ENCODE data around the gene RPL21.

DNA sequence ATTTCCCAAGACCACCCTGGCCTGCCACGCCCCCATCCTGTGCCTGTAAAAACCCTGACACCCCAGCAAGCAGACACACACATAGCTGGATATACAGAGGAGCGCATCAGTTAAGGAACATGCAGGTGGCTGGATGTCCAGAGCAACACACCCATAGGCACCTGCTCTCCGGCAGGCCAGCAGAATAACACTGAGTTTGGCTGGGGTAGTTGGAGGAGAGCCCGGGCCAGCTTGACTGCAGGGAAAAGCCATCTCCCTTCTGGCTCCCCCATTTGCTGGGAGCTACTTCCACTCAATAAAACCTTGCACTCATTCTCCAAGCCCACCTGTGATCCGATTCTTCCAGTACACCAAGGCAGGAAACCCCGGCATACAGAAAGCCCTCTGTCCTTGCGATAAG is 28.1 kb downstream of the RPL21 start:
- TF ChIP-seq, protein P1, sequence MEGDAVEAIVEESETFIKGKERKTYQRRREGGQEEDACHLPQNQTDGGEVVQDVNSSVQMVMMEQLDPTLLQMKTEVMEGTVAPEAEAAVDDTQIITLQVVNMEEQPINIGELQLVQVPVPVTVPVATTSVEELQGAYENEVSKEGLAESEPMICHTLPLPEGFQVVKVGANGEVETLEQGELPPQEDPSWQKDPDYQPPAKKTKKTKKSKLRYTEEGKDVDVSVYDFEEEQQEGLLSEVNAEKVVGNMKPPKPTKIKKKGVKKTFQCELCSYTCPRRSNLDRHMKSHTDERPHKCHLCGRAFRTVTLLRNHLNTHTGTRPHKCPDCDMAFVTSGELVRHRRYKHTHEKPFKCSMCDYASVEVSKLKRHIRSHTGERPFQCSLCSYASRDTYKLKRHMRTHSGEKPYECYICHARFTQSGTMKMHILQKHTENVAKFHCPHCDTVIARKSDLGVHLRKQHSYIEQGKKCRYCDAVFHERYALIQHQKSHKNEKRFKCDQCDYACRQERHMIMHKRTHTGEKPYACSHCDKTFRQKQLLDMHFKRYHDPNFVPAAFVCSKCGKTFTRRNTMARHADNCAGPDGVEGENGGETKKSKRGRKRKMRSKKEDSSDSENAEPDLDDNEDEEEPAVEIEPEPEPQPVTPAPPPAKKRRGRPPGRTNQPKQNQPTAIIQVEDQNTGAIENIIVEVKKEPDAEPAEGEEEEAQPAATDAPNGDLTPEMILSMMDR (IDR thresholded peaks at IDR 0.05), result no peak
- no peak for TF ChIP-seq POLR2A (IDR thresholded peaks at IDR 0.05)

Data from transverse colon (tissue), 3 donors.